Ectodermal cell (in vitro differentiated cells): ENCODE measurements around the gene FBXL7.

ENCODE experiments used
- H3K27ac ChIP-seq: 2 replicates; pipeline ENCODE4 v1.7.0; 2013; ENCODE audit warnings: mild to moderate bottlenecking, low read depth, low read length; ENCODE audit not compliant: insufficient read depth, poor library complexity, severe bottlenecking
- H3K27me3 ChIP-seq: 2 replicates; pipeline ENCODE4 v1.7.0; 2013; ENCODE audit warnings: mild to moderate bottlenecking, low read length; ENCODE audit not compliant: insufficient read depth, control insufficient read depth, poor library complexity, severe bottlenecking
- H3K36me3 ChIP-seq: one replicate; pipeline ENCODE4 v1.7.0; 2013; ENCODE audit warnings: low read length; ENCODE audit not compliant: control insufficient read depth, insufficient read depth
- H3K4me1 ChIP-seq: one replicate; pipeline ENCODE4 v1.7.0; 2013; ENCODE audit warnings: low read length; ENCODE audit not compliant: control insufficient read depth, insufficient read depth
- H3K4me3 ChIP-seq: 2 replicates; pipeline ENCODE4 v1.7.0; 2013; ENCODE audit warnings: low read depth, low read length, control low read depth; ENCODE audit not compliant: insufficient read depth
- H3K9me3 ChIP-seq: 2 replicates; pipeline ENCODE4 v1.7.0; 2013; ENCODE audit warnings: mild to moderate bottlenecking, low read length, moderate library complexity; ENCODE audit not compliant: control insufficient read depth
- WGBS, 2 experiments: methylation state at CpG; one replicate each; pipeline ENCODE4 v1.1.7; 2013; ENCODE audit warnings: missing lambda C conversion rate in 2 of 2; 5-methylcytosine and 5-hydroxymethylcytosine counted together

FBXL7 gene

GRCh38 chr5:15757619-15758018 lies 257.6 kb downstream of the FBXL7 start:
- Histone ChIP-seq H3K27me3 (no peaks in the 10 kb centered on the region), H3K27ac (no peak overlapping the region), H3K4me1 (no peaks in the 10 kb centered on the region), H3K36me3 (no peaks in the 10 kb centered on the region), H3K9me3 (no peaks in the 10 kb centered on the region), H3K4me3 (no peak overlapping the region)
- WGBS, 2 experiments, result 93 to 94% methylated on average over 8 of the region's 8 CpGs

GRCh38 chr5:15762668-15763067 lies 262.7 kb downstream of the FBXL7 start:
- 95 to 96% methylated on average over 3 of the region's 3 CpGs for WGBS, 2 experiments
- no peaks in the 10 kb centered on the region for H3K27me3 ChIP-seq
- H3K4me1 ChIP-seq, result no peaks in the 10 kb centered on the region
- no peaks in the 10 kb centered on the region for H3K36me3 ChIP-seq
- H3K27ac ChIP-seq, result no peak overlapping the region
- H3K4me3 ChIP-seq, result no peak overlapping the region
- no peaks in the 10 kb centered on the region for H3K9me3 ChIP-seq

DNA sequence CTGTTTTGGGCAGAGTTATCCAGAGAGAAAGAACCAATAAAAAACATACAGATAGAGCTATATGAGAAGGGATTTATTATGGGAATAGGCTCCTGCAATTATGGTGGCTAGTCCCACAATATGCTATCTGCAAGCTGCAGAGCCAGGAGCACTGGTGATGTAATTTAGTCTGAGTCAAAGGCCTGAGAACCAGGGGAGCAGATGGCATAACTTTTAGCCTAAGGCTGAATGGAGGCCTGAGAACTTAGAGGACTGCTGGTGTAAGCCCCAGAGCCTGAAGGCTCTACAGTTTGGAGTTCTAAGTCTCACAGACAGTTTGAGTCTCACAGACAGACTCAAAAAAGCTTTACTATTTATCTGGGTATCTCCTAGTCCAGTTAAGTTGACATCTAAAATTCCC lies 263.8 kb downstream of the FBXL7 start:
- Histone ChIP-seq H3K4me3 (no peak overlapping the region), H3K27ac (no peak overlapping the region)

GRCh38 chr5:15768936-15769335 lies 269.0 kb downstream of the FBXL7 start:
- WGBS, 2 experiments, result 91 to 97% methylated on average over 3 of the region's 3 CpGs
- Histone ChIP-seq H3K9me3 (no peaks in the 10 kb centered on the region), H3K4me1 (no peaks in the 10 kb centered on the region), H3K36me3 (no peaks in the 10 kb centered on the region), H3K27ac (no peak overlapping the region), H3K4me3 (no peak overlapping the region), H3K27me3 (no peaks in the 10 kb centered on the region)

More for the DNA sequence above, 263.8 kb downstream of the FBXL7 start:
- H3K36me3 ChIP-seq, result no peaks in the 10 kb centered on the region
- H3K9me3 ChIP-seq, result no peaks in the 10 kb centered on the region
- H3K27me3 ChIP-seq, result no peaks in the 10 kb centered on the region
- no peaks in the 10 kb centered on the region for H3K4me1 ChIP-seq

DNA sequence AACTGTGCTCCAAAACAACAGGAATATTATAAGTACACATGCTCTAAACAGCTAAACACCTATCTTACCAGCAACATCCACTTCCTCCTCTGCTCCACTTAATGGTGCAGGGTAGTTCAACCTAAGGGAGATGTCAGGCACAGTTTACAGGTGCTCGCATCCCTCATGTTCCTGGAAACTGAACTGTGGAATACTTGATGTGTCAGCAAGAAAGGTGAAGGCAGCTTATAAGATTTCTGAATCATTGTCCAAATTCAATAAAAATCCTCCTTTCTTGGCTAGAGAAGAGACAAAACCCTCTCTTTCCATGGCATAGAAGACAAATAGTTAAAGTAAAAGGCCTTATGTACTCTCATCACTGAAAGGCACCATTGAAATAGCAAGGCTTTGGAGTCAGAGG lies 272.2 kb downstream of the FBXL7 start:
- Histone ChIP-seq H3K9me3 (no peaks in the 10 kb centered on the region), H3K27ac (no peak overlapping the region), H3K4me3 (no peak overlapping the region), H3K36me3 (no peaks in the 10 kb centered on the region), H3K27me3 (no peaks in the 10 kb centered on the region), H3K4me1 (no peaks in the 10 kb centered on the region)
- 100% methylated on average over 1 of the region's 1 CpG for WGBS, 2 experiments

- Histone ChIP-seq H3K4me3 (no peak overlapping the region), H3K4me1 (no peaks in the 10 kb centered on the region), H3K36me3 (no peaks in the 10 kb centered on the region), H3K27me3 (no peaks in the 10 kb centered on the region), H3K9me3 (no peaks in the 10 kb centered on the region), H3K27ac (no peak overlapping the region)
- 85 to 88% methylated on average over 2 of the region's 2 CpGs for WGBS, 2 experiments
Observed at GRCh38 chr5:15774632-15775031, 274.7 kb downstream of the FBXL7 start.

DNA sequence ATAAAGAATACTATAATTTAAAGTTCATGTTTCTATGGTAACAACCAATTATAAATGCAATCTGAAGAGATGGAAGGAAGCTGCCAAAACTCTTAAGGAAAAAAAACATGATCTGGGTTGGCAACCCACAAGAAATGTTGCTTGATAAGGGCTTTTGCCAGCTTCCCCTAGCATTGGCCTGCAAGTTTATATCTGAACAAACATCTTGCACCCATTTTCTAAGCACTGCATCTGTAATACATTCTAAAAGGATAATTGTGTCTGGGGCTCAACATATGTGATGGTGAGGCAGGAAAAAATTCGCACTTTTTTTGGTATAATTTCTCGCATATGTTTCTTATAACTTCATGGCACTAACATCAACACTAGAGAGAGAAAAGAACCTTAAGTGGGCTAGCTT lies 276.4 kb downstream of the FBXL7 start:
- no peaks in the 10 kb centered on the region for H3K4me1 ChIP-seq
- H3K36me3 ChIP-seq, result no peaks in the 10 kb centered on the region
- no peak overlapping the region for H3K27ac ChIP-seq
- H3K9me3 ChIP-seq, result no peaks in the 10 kb centered on the region
- 91 to 100% methylated on average over 2 of the region's 2 CpGs for WGBS, 2 experiments
- H3K4me3 ChIP-seq, result no peak overlapping the region
- H3K27me3 ChIP-seq, result no peaks in the 10 kb centered on the region

DNA sequence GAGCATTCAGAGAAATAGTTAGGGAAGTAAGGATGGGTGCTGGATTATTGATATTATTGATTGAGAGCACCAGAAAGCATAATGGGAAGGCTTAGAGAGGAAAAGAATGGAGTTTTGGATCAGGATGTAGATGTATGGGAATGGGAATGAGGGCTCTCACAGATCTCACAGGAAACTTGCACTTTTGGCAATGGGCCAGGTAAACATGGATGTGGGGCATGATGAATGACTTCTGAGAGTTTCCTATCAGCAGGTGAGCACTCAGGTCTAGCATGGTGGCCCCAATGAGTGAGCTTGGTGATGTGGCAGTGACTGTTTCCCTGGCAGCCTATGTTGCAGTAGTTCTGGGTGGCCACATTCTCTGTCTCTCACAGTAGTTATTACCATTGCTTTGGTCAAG lies 283.8 kb downstream of the FBXL7 start:
- Histone ChIP-seq H3K27ac (no peak overlapping the region), H3K9me3 (no peaks in the 10 kb centered on the region), H3K27me3 (no peaks in the 10 kb centered on the region), H3K4me1 (no peaks in the 10 kb centered on the region), H3K4me3 (no peak overlapping the region), H3K36me3 (no peaks in the 10 kb centered on the region)

GRCh38 chr5:15785531-15785981 lies 285.6 kb downstream of the FBXL7 start:
- no peak overlapping the region for H3K27ac ChIP-seq
- no peaks in the 10 kb centered on the region for H3K9me3 ChIP-seq
- H3K27me3 ChIP-seq, result no peaks in the 10 kb centered on the region
- no peaks in the 10 kb centered on the region for H3K4me1 ChIP-seq
- no peak overlapping the region for H3K4me3 ChIP-seq
- WGBS, 2 experiments, result 89 to 93% methylated on average over 5 of the region's 5 CpGs
- no peaks in the 10 kb centered on the region for H3K36me3 ChIP-seq

- Histone ChIP-seq H3K36me3 (no peaks in the 10 kb centered on the region), H3K27me3 (no peaks in the 10 kb centered on the region), H3K4me1 (no peaks in the 10 kb centered on the region), H3K9me3 (no peaks in the 10 kb centered on the region), H3K27ac (no peak overlapping the region), H3K4me3 (no peak overlapping the region)
Observed at GRCh38 chr5:15786326-15786725, 286.3 kb downstream of the FBXL7 start.

DNA sequence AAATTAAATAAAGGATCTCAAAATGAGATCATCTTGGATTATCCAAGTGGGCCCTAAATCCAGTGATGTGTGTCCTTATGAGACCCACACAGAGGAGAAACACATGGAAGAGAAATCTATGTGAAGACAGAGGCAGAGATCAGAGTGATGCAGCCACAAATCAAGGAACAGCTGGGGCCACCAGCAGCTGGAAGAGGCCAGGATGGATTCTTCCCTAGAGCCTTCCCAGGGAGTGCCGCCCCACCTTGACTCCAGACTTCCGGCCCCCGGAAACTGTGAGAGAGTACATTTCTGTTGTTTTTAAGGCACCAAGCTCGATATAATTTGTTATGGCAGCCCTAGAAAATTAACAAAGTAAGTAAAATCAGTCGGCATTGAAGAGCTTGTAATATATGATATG lies 286.9 kb downstream of the FBXL7 start:
- H3K4me1 ChIP-seq, result no peaks in the 10 kb centered on the region
- H3K4me3 ChIP-seq, result no peak overlapping the region
- no peaks in the 10 kb centered on the region for H3K36me3 ChIP-seq
- no peak overlapping the region for H3K27ac ChIP-seq
- H3K9me3 ChIP-seq, result no peaks in the 10 kb centered on the region
- WGBS, 2 experiments, result 96 to 97% methylated on average over 5 of the region's 5 CpGs
- H3K27me3 ChIP-seq, result no peaks in the 10 kb centered on the region
